Mesenchymal stem cell (in vitro differentiated cells and primary cell): ENCODE measurements around the gene AKR1C2.
"Not testable (repeated sequence)": the region's sequence is repeated elsewhere in the genome, so short reads cannot be mapped to it uniquely, and the experiment has no call there.

Experiments
- DNase-seq: peaks from one replicate; pipeline ENCODE4 v3.0.0-alpha.2; 2013
- H2AFZ ChIP-seq: one replicate; pipeline ENCODE4 v1.6.1; 2013; ENCODE audit warnings: low read depth, mild to moderate bottlenecking, control low read depth, inconsistent platforms, low read length, moderate library complexity
- H2AK5ac ChIP-seq: 2 replicates; pipeline ENCODE4 v1.6.1; 2013; ENCODE audit warnings: low read length, moderate library complexity, mild to moderate bottlenecking, inconsistent platforms; ENCODE audit not compliant: severe bottlenecking
- H2BK120ac ChIP-seq: one replicate; pipeline ENCODE4 v1.6.1; 2013; ENCODE audit warnings: low read depth, mild to moderate bottlenecking, inconsistent platforms, low read length, moderate library complexity
- H2BK12ac ChIP-seq, 2 experiments: one replicate each; pipeline ENCODE4 v1.6.1; 2013; ENCODE audit warnings: inconsistent platforms in 2 of 2, low read length in 2 of 2, mild to moderate bottlenecking in 2 of 2, moderate library complexity in 2 of 2, control low read depth in 1 of 2
- H2BK15ac ChIP-seq: one replicate; pipeline ENCODE4 v1.6.1; 2013; ENCODE audit warnings: mild to moderate bottlenecking, low read depth, inconsistent platforms; ENCODE audit not compliant: poor library complexity, severe bottlenecking
- H2BK5ac ChIP-seq: 2 replicates; pipeline ENCODE4 v1.6.1; 2013; ENCODE audit warnings: low read depth, mild to moderate bottlenecking, low read length, control low read depth, inconsistent platforms; ENCODE audit not compliant: poor library complexity, severe bottlenecking
- H3K14ac ChIP-seq, 2 experiments: one replicate each; pipeline ENCODE4 v1.6.1; 2013; ENCODE audit warnings: inconsistent platforms in 2 of 2, low read length in 2 of 2, control low read depth in 1 of 2, mild to moderate bottlenecking in 1 of 2, moderate library complexity in 1 of 2
- H3K18ac ChIP-seq, 2 experiments: one replicate each; pipeline ENCODE4 v1.6.1; 2013; ENCODE audit warnings: inconsistent platforms in 2 of 2, low read length in 2 of 2, control low read depth in 1 of 2, low read depth in 1 of 2, mild to moderate bottlenecking in 1 of 2
- H3K23ac ChIP-seq, 2 experiments: one replicate each; pipeline ENCODE4 v1.6.1; 2013; ENCODE audit warnings: inconsistent platforms in 2 of 2, low read length in 2 of 2, mild to moderate bottlenecking in 2 of 2, moderate library complexity in 2 of 2, control low read depth in 1 of 2
- H3K27ac ChIP-seq: 2 replicates; pipeline ENCODE4 v1.5.1; 2013; ENCODE audit warnings: mild to moderate bottlenecking, moderate library complexity, low read length, control low read depth, inconsistent platforms; ENCODE audit not compliant: poor library complexity, severe bottlenecking
- H3K27me3 ChIP-seq, 2 experiments: 2 replicates each; pipeline versions ENCODE4 v1.6.1 to v1.7.0; 2013; ENCODE audit warnings: low read length in 2 of 2, mild to moderate bottlenecking in 2 of 2, moderate library complexity in 2 of 2, control low read depth in 1 of 2, inconsistent platforms in 1 of 2; ENCODE audit not compliant: control insufficient read depth in 1 of 2, insufficient read depth in 1 of 2
- H3K36me3 ChIP-seq, 2 experiments: 2 replicates each; pipeline versions ENCODE4 v1.6.1 to v1.7.0; 2013; ENCODE audit warnings: low read length in 2 of 2, control low read depth in 1 of 2, inconsistent platforms in 1 of 2, low read depth in 1 of 2, mild to moderate bottlenecking in 1 of 2; ENCODE audit not compliant: insufficient read depth in 2 of 2, control insufficient read depth in 1 of 2
- H3K4ac ChIP-seq, 2 experiments: one replicate each; pipeline ENCODE4 v1.6.1; 2013; ENCODE audit warnings: inconsistent platforms in 2 of 2, low read length in 2 of 2, mild to moderate bottlenecking in 2 of 2, moderate library complexity in 2 of 2, control low read depth in 1 of 2, low read depth in 1 of 2
- H3K4me1 ChIP-seq: 2 replicates; pipeline ENCODE4 v1.6.1; 2013; ENCODE audit warnings: low read depth, low read length, control low read depth; ENCODE audit not compliant: control insufficient read depth, insufficient read depth
- H3K4me2 ChIP-seq: 2 replicates; pipeline ENCODE4 v1.6.1; 2013; ENCODE audit warnings: low read length, mild to moderate bottlenecking, inconsistent platforms; ENCODE audit not compliant: poor library complexity, severe bottlenecking
- H3K4me3 ChIP-seq, 2 experiments: 2 replicates each; pipeline versions ENCODE4 v1.5.1 to v1.7.0; 2013; ENCODE audit warnings: low read length in 2 of 2, mild to moderate bottlenecking in 2 of 2, control low read depth in 1 of 2, low read depth in 1 of 2; ENCODE audit not compliant: insufficient read depth in 1 of 2
- H3K79me1 ChIP-seq: replicated peaks from 2 replicates; pipeline ENCODE4 v1.6.1; 2013; ENCODE audit warnings: mild to moderate bottlenecking, control low read depth, low read length, inconsistent platforms; ENCODE audit not compliant: poor library complexity, severe bottlenecking
- H3K9ac ChIP-seq: 2 replicates; pipeline ENCODE4 v1.7.0; 2013; ENCODE audit warnings: mild to moderate bottlenecking, low read length, moderate library complexity
- H3K9me3 ChIP-seq: 2 replicates; pipeline ENCODE4 v1.7.0; 2013; ENCODE audit warnings: mild to moderate bottlenecking, low read length; ENCODE audit not compliant: control insufficient read depth
- H4K8ac ChIP-seq: one replicate; pipeline ENCODE4 v1.6.1; 2013; ENCODE audit warnings: inconsistent platforms, mild to moderate bottlenecking, low read length, moderate library complexity
- H4K91ac ChIP-seq: one replicate; pipeline ENCODE4 v1.6.1; 2013; ENCODE audit warnings: mild to moderate bottlenecking, low read length, inconsistent platforms
- WGBS: methylation state at CpG from one replicate; pipeline ENCODE4 v1.1.7; 2013; ENCODE audit warnings: mixed read lengths; 5-methylcytosine and 5-hydroxymethylcytosine counted together

The AKR1C2 gene

DNA sequence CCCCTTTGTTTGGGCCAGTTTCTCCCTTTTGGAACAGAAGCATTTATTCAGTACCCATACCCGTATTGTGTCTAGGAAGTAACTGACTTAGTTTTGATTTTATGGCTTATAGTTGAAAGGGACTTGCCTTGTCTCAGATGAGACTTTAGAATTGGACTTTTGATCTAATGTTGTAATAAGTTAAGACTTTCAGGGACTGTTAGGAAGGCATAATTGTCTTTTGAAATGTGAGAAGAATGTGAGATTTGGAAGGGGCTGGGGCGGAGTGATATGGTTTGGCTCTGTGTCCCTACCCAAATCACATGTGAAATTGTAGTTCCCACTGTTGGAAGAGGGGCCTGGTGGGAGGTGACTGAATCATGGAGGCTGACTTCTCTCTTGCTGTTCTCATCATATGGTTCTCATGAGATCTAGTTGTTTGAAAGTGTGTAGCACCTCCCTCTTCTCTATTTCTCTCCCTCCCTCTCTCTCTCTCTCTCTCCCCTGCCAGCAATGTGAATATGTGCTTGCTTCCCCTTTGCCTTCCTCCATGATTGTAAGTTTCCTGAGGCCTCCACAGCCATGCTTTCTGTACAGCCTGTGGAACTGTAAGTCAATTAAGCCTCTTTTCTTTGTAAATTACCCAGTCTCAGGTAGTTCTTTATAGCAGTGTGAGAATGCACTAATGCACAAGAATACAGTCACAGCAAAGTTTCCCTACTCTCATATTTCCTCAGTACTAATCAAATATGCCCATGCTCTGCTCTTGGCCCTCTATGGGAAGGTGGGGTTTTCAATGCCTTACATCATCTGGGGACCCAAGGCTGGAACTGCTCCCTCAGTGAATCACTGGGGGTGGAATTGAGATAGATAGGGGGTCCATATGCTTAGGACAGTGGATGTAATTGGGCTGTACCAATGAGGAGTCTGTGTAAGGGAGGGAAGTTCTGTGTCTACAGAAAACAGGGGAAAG lies 57.6 kb downstream of the AKR1C2 start:
- Histone ChIP-seq H3K4me2 (no peak overlapping the region), H2BK12ac (peak overlapping the region; percentile 12 to 20), H3K4me1 (peaks cover 2% of the 10 kb centered on the region), H3K79me1 (no peaks in the 10 kb centered on the region), H2BK15ac (peak overlapping the region; percentile 23), H3K18ac (peak overlapping the region; percentile 11 to 40), H3K4ac (no peak overlapping the region), H2BK5ac (no peak overlapping the region), H2AK5ac (peak overlapping the region; percentile 85), H2AFZ (no peak overlapping the region), H2BK120ac (peak overlapping the region; percentile 2), H3K23ac (no peak overlapping the region), H3K27ac (no peak overlapping the region), H4K91ac (peak overlapping the region; percentile 9), H3K9me3 (no peaks in the 10 kb centered on the region), H3K14ac (no peak overlapping the region), H3K9ac (peak overlapping the region; percentile 87), H4K8ac (no peak overlapping the region), H3K36me3 (peaks cover 0 to 13% of the 10 kb centered on the region in 2 experiments), H3K27me3 (no peaks in the 10 kb centered on the region), H3K4me3 (peak overlapping the region in 1 of 2 experiments; percentile 61)
- no peak for DNase-seq
- 100% methylated on average over 2 of the region's 2 CpGs for WGBS

DNA sequence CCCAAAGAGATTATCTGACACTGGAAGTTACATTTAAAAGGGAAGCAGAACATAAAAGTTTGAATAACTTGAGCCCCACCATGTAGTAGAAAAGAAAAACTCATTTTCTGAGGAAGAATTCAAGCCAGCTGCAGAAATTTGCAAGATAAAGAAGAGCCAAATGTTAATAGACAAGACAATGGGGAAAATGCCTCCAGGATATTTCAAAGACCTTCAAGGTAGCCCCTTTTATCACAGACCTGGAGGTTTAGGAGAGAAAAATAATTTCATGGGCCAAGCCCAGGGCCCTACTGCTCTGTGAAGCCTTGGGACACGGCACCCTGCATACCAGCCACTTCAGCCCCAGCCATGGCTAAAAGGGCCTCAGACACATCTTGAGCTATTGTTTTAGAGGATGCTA lies 58.8 kb downstream of the AKR1C2 start:
- peaks cover 2% of the 10 kb centered on the region for H3K4me1 ChIP-seq

DNA sequence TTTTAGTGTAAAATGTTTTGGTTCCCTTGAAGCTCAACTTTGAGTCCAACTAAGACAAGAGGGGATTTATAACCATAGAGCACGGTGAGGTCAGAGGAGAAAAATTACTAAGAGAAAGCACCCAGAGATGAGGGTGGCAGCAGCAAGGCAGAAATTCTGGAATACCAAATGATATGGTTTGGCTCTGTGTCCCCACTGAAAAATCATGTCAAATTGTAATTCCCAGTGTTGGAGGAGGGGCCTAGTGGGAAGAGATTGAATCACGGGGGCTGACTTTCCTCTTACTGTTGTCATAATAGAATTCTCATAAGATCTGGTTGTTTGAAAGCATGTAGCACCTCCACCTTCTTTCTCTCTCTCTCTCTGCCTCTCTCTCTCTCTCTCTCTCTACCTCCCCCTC lies 59.8 kb downstream of the AKR1C2 start:
- no peak overlapping the region for H4K8ac ChIP-seq
- H3K4me2 ChIP-seq: no peak overlapping the region
- H2BK120ac ChIP-seq: no peak overlapping the region
- H3K9ac ChIP-seq: peak overlapping the region; percentile 87
- no peaks in the 10 kb centered on the region for H3K36me3 ChIP-seq
- H2BK12ac ChIP-seq: peak overlapping the region in 1 of 2 experiments; percentile 6
- H2BK5ac ChIP-seq: no peak overlapping the region
- H3K4me3 ChIP-seq: peak overlapping the region in 1 of 2 experiments; percentile 61
- no peaks in the 10 kb centered on the region for H3K27me3 ChIP-seq
- H3K4me1 ChIP-seq: peaks cover 2% of the 10 kb centered on the region
- H4K91ac ChIP-seq: no peak overlapping the region
- no peak overlapping the region for H2AK5ac ChIP-seq
- H3K18ac ChIP-seq: no peak overlapping the region
- H2AFZ ChIP-seq: no peak overlapping the region
- H3K14ac ChIP-seq: no peak overlapping the region
- H3K9me3 ChIP-seq: no peaks in the 10 kb centered on the region
- H3K23ac ChIP-seq: no peak overlapping the region
- H3K27ac ChIP-seq: peak overlapping the region; percentile 82
- WGBS: 99% methylated on average over 2 of the region's 2 CpGs
- no peak for DNase-seq
- H3K79me1 ChIP-seq: no peaks in the 10 kb centered on the region
- H2BK15ac ChIP-seq: no peak overlapping the region
- no peak overlapping the region for H3K4ac ChIP-seq

More for the DNA sequence above, 58.8 kb downstream of the AKR1C2 start:
- peak overlapping the region; percentile 97 for H2AK5ac ChIP-seq
- H3K4ac ChIP-seq: no peak overlapping the region
- H2BK120ac ChIP-seq: no peak overlapping the region
- 100% methylated on average over 1 of the region's 1 CpG for WGBS
- H3K79me1 ChIP-seq: no peaks in the 10 kb centered on the region
- peak overlapping the region; percentile 87 for H3K9ac ChIP-seq
- H3K4me2 ChIP-seq: no peak overlapping the region
- H2BK5ac ChIP-seq: no peak overlapping the region
- no peaks in the 10 kb centered on the region for H3K27me3 ChIP-seq
- H2BK15ac ChIP-seq: no peak overlapping the region
- H3K36me3 ChIP-seq: peaks cover 0 to 1% of the 10 kb centered on the region in 2 experiments
- H3K4me3 ChIP-seq: peak overlapping the region in 1 of 2 experiments; percentile 61
- no peaks in the 10 kb centered on the region for H3K9me3 ChIP-seq
- H2BK12ac ChIP-seq: peak overlapping the region in 1 of 2 experiments; percentile 76
- no peak overlapping the region for H4K8ac ChIP-seq
- H4K91ac ChIP-seq: no peak overlapping the region
- H3K18ac ChIP-seq: no peak overlapping the region
- no peak overlapping the region for H3K27ac ChIP-seq
- H2AFZ ChIP-seq: no peak overlapping the region
- no peak for DNase-seq
- no peak overlapping the region for H3K14ac ChIP-seq
- no peak overlapping the region for H3K23ac ChIP-seq

DNA sequence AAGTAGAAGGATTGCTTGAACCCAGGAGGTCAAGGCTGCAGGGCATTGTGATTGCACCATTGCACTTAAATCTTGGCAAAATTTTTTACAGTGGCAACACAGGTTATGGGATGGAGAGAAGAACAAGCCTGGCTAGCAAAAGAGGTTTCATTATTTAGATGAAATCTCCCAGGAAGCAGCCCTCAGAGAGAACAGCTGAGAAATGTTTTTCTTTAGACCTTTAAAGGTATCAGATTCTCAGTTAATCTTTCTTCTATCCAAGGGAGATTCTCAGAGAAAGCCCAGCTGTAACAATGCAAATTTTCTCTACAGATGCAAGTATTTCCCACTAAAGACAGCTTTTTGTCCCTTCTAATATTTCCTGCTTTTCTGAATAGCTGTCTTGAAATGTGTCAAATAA lies 60.2 kb downstream of the AKR1C2 start:
- H3K4me1 ChIP-seq, H2BK120ac ChIP-seq, H3K14ac ChIP-seq, H4K91ac ChIP-seq, H2BK5ac ChIP-seq, H3K36me3 ChIP-seq, H3K79me1 ChIP-seq, H2BK12ac ChIP-seq, H3K4me2 ChIP-seq, H3K18ac ChIP-seq, DNase-seq, H3K23ac ChIP-seq, H2AFZ ChIP-seq, H2AK5ac ChIP-seq, H3K4ac ChIP-seq, H2BK15ac ChIP-seq, H3K9me3 ChIP-seq, H4K8ac ChIP-seq, H3K27me3 ChIP-seq: not testable (repeated sequence)
- Histone ChIP-seq H3K4me3 (peak overlapping the region in 1 of 2 experiments; percentile 61), H3K9ac (peak overlapping the region; percentile 87), H3K27ac (peak overlapping the region; percentile 82)
